Mammary epithelial cell (primary cell): ENCODE data around the gene ABI1.

Experiments used
- EZH2 ChIP-seq: IDR thresholded peaks from 2 replicates; pipeline ENCODE4 v1.6.1; 2012; ENCODE audit warnings: low read length, inconsistent platforms, borderline replicate concordance
- TF ChIP-seq, protein P1 (sequence below), 2 donors: IDR thresholded peaks in 1 of 2; conservative IDR thresholded peaks in 1 of 2; 2 replicates each; pipeline ENCODE4 v1.5.1; 2011 to 2012; ENCODE audit warnings: inconsistent platforms in 2 of 2, low read length in 2 of 2, mild to moderate bottlenecking in 2 of 2, control low read depth in 1 of 2, low read depth in 1 of 2; ENCODE audit not compliant: insufficient read depth in 1 of 2; ENCODE audit errors: extremely low read depth in 1 of 2

- TF ChIP-seq, protein P1, sequence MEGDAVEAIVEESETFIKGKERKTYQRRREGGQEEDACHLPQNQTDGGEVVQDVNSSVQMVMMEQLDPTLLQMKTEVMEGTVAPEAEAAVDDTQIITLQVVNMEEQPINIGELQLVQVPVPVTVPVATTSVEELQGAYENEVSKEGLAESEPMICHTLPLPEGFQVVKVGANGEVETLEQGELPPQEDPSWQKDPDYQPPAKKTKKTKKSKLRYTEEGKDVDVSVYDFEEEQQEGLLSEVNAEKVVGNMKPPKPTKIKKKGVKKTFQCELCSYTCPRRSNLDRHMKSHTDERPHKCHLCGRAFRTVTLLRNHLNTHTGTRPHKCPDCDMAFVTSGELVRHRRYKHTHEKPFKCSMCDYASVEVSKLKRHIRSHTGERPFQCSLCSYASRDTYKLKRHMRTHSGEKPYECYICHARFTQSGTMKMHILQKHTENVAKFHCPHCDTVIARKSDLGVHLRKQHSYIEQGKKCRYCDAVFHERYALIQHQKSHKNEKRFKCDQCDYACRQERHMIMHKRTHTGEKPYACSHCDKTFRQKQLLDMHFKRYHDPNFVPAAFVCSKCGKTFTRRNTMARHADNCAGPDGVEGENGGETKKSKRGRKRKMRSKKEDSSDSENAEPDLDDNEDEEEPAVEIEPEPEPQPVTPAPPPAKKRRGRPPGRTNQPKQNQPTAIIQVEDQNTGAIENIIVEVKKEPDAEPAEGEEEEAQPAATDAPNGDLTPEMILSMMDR (conservative IDR thresholded peaks at IDR 0.05 in 1 of 2, IDR thresholded peaks at IDR 0.05 in 1 of 2; ENCODE audit: extremely low read depth in 1 of 2, insufficient read depth in 1 of 2, low read depth in 1 of 2, low read length in 2 of 2) = no peak
- TF ChIP-seq EZH2 = no peak
These were observed 49.0 kb upstream of the ABI1 start for GRCh38 chr10:26909753-26910152.
